PFSK-1 (cell line): Measurements from ENCODE around the gene SKI.

ENCODE experiments used
- FOXP2 ChIP-seq: optimal IDR thresholded peaks from 2 replicates; pipeline ENCODE3; 2011; ENCODE audit warnings: borderline replicate concordance, control low read depth, inconsistent platforms; ENCODE audit not compliant: insufficient read depth; ENCODE audit errors: extremely low read length, extremely low read depth
- POLR2AphosphoS5 ChIP-seq: IDR thresholded peaks from 2 replicates; pipeline ENCODE4 v1.6.1; 2012; ENCODE audit warnings: low read depth, mild to moderate bottlenecking, control low read depth, low read length, moderate library complexity
- SIN3A ChIP-seq: IDR thresholded peaks from 2 replicates; pipeline ENCODE4 v1.6.1; 2012; ENCODE audit warnings: mild to moderate bottlenecking, low read length, moderate library complexity, borderline replicate concordance; ENCODE audit not compliant: insufficient read depth
- TAF1 ChIP-seq: IDR thresholded peaks from 2 replicates; pipeline ENCODE4 v1.6.1; 2012; ENCODE audit warnings: low read length, control low read depth, borderline replicate concordance; ENCODE audit not compliant: insufficient read depth
- TF ChIP-seq, protein P1 (sequence below), 2 experiments: IDR thresholded peaks; 2 replicates each; pipeline versions ENCODE4 v1.6.1 to v1.8.0; 2011 to 2012; ENCODE audit warnings: low read depth in 2 of 2, low read length in 2 of 2, control low read depth in 1 of 2, inconsistent platforms in 1 of 2, mild to moderate bottlenecking in 1 of 2, moderate library complexity in 1 of 2; ENCODE audit not compliant: insufficient read depth in 1 of 2

SKI gene

GRCh38 chr1:2181271-2181670, 46.8 kb upstream of the SKI start:
- no peak for TF ChIP-seq POLR2AphosphoS5

- no peak for TF ChIP-seq POLR2AphosphoS5
- no peak for TF ChIP-seq FOXP2
- TF ChIP-seq, protein P1, sequence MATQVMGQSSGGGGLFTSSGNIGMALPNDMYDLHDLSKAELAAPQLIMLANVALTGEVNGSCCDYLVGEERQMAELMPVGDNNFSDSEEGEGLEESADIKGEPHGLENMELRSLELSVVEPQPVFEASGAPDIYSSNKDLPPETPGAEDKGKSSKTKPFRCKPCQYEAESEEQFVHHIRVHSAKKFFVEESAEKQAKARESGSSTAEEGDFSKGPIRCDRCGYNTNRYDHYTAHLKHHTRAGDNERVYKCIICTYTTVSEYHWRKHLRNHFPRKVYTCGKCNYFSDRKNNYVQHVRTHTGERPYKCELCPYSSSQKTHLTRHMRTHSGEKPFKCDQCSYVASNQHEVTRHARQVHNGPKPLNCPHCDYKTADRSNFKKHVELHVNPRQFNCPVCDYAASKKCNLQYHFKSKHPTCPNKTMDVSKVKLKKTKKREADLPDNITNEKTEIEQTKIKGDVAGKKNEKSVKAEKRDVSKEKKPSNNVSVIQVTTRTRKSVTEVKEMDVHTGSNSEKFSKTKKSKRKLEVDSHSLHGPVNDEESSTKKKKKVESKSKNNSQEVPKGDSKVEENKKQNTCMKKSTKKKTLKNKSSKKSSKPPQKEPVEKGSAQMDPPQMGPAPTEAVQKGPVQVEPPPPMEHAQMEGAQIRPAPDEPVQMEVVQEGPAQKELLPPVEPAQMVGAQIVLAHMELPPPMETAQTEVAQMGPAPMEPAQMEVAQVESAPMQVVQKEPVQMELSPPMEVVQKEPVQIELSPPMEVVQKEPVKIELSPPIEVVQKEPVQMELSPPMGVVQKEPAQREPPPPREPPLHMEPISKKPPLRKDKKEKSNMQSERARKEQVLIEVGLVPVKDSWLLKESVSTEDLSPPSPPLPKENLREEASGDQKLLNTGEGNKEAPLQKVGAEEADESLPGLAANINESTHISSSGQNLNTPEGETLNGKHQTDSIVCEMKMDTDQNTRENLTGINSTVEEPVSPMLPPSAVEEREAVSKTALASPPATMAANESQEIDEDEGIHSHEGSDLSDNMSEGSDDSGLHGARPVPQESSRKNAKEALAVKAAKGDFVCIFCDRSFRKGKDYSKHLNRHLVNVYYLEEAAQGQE (IDR thresholded peaks at IDR 0.05; ENCODE audit: insufficient read depth in 1 of 2, low read depth in 2 of 2, low read length in 2 of 2): no peak
- no peak for TF ChIP-seq TAF1
- TF ChIP-seq SIN3A: no peak
These were observed 46.4 kb upstream of the SKI start for GRCh38 chr1:2181752-2182151.

DNA sequence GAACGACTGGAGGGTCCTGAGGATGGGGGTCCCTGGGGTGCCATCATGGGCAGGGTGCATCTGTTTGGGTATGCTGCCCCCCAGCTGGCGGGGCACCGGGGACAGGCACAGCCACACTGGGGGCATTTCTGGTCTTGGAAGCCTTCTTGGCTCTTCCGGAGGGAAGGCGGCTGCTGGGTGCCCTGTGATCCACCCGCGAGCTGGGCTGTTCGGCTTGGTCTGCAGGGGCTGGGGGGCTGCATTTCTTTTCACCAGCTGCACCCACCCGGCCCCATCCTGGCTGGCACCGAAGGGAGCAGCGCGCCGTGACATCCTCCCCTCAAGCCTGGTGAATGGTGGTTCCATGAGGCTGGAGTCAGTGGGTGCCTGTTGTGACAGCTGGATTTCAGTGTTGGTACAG, 45.7 kb upstream of the SKI start:
- no peak for TF ChIP-seq FOXP2
- TF ChIP-seq, protein P1 (IDR thresholded peaks at IDR 0.05; ENCODE audit: insufficient read depth in 1 of 2, low read depth in 2 of 2, low read length in 2 of 2): no peak
- TF ChIP-seq TAF1: no peak

DNA sequence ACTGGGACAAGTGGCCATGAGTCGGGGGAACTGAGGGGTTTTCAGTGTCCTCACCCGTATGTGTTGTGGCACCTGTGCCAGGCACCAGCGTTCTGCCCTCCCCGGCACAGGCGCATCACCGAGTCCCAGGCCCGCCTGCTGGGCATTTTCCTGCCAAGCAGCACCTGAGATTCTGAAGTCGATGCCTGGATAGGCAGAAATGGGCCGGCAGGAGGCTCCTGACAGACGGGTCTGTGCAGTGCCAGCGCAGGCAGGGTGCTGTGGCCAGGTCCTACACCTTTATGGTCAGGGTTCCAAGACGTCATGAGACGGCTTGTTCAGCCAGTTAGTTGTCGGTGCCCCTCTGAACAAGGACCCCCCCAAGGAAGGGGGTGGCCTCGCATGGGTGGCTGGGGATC, 44.2 kb upstream of the SKI start:
- TF ChIP-seq POLR2AphosphoS5 (no peak), SIN3A (no peak), TAF1 (no peak), FOXP2 (no peak)
- TF ChIP-seq, protein P1 (IDR thresholded peaks at IDR 0.05; ENCODE audit: insufficient read depth in 1 of 2, low read depth in 2 of 2, low read length in 2 of 2): no peak

DNA sequence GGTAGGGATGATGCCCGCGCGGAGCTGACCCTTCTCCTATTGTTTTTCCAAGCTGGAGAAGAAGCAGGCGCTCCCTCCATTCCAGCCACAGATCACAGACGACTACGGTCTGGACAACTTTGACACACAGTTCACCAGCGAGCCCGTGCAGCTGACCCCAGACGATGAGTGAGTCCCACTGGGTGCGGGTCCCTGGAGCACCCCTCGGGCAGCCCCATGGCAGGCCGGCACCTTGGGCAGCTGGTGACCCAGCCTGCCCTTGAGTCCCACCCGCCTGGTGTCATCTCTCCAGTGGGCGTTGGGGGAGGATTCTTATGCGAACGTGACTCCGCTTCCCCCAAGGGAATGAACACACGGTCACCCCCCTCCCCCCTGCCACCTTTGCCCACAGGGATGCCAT, 43.6 kb upstream of the SKI start:
- TF ChIP-seq, protein P1 (IDR thresholded peaks at IDR 0.05; ENCODE audit: insufficient read depth in 1 of 2, low read depth in 2 of 2, low read length in 2 of 2): no peak
- TF ChIP-seq TAF1 (no peak), POLR2AphosphoS5 (no peak)

DNA sequence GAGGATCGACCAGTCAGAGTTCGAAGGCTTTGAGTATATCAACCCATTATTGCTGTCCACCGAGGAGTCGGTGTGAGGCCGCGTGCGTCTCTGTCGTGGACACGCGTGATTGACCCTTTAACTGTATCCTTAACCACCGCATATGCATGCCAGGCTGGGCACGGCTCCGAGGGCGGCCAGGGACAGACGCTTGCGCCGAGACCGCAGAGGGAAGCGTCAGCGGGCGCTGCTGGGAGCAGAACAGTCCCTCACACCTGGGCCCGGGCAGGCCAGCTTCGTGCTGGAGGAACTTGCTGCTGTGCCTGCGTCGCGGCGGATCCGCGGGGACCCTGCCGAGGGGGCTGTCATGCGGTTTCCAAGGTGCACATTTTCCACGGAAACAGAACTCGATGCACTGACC, 43.2 kb upstream of the SKI start:
- TF ChIP-seq TAF1 (no peak), POLR2AphosphoS5 (no peak), FOXP2 (no peak)
- TF ChIP-seq, protein P1 (IDR thresholded peaks at IDR 0.05; ENCODE audit: insufficient read depth in 1 of 2, low read depth in 2 of 2, low read length in 2 of 2): no peak
